ENCODE data around the gene BMP3.
A peak's percentile ranks its signal among the peaks of the same experiment; 100 is the strongest.

Gene BMP3

GRCh38 chr4:81031796-81032551, 1.5 kb downstream of the BMP3 start:
- DNase-seq (ENCODE audit: low spot score) = no peak
- TF ChIP-seq, protein P1, sequence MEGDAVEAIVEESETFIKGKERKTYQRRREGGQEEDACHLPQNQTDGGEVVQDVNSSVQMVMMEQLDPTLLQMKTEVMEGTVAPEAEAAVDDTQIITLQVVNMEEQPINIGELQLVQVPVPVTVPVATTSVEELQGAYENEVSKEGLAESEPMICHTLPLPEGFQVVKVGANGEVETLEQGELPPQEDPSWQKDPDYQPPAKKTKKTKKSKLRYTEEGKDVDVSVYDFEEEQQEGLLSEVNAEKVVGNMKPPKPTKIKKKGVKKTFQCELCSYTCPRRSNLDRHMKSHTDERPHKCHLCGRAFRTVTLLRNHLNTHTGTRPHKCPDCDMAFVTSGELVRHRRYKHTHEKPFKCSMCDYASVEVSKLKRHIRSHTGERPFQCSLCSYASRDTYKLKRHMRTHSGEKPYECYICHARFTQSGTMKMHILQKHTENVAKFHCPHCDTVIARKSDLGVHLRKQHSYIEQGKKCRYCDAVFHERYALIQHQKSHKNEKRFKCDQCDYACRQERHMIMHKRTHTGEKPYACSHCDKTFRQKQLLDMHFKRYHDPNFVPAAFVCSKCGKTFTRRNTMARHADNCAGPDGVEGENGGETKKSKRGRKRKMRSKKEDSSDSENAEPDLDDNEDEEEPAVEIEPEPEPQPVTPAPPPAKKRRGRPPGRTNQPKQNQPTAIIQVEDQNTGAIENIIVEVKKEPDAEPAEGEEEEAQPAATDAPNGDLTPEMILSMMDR (IDR thresholded peaks at IDR 0.05; ENCODE audit: extremely low read depth, missing control alignments) = no peak

- DNase-seq (ENCODE audit: low spot score) = no peak
- TF ChIP-seq, protein P1 (IDR thresholded peaks at IDR 0.05; ENCODE audit: extremely low read depth, missing control alignments) = no peak
Observed at GRCh38 chr4:81032771-81033684, 2.5 kb downstream of the BMP3 start.

DNA sequence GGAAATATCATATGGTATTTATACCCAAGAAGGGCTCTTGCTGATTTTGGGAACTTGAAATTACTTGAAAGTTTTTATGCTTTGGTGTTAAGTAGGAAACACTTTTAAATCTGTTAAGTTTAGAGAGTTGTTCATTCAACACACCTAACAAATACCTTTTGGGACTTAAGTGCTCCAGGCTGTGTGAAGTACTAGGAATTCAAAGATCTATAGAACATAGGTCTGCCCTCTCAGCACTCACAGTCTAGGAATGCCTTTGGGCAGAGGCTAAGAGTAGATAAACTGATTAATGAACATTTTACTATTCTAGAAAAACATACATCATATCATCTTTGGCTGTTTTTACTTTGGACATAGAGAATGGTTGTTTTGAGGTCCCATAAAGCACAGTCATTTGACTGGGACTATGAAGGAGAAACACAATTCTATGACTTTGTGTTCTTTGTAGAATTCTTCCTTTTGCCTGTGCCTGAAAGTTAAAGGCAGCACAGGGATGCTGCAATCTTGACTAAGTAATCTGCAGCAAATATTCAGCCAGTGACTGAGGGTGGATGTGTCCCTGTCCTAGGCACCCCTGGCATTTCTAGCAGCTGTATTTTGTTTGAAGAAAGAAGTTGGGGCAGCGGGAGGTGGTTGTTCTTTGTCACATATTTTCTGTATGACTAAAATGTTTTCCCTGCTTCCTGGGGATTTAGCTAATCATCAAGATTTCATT, 8.3 kb downstream of the BMP3 start:
- TF ChIP-seq, protein P1 (IDR thresholded peaks at IDR 0.05; ENCODE audit: extremely low read depth, missing control alignments) = no peak
- DNase-seq (ENCODE audit: low spot score) = no peak

DNA sequence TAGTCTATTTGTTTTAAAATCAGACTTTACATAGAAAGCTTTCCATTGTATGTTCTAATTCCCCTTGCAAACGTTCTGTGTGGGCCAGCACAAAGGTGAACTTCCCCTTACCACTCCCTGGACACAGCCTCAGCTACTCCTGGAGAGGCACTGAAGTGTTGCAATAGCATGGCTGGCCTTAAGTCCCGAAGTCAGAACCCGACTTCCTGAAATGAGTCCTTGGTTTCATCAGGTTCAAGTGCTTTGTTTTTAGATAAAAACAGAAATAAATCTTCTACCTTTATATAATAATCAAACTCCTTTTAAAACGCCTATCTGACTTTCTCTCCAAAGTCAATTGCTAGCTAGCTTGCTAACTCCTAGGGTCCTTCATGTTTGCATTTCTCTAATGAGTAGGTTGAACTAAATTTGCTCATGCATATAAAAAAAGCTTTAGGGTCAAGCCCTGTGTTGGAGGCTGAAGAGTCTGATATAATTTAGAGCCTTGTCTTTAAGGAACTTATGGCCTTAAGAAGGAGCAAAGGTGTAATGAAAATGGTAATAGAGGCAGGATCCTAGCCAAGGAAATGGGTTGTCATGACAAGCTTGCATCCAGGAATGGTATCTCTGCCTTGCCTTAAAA, 9.0 kb downstream of the BMP3 start:
- TF ChIP-seq, protein P1 (IDR thresholded peaks at IDR 0.05; ENCODE audit: extremely low read depth, missing control alignments) = no peak
- no peak for DNase-seq (ENCODE audit: low spot score)

GRCh38 chr4:81040012-81040659, 9.6 kb downstream of the BMP3 start:
- TF ChIP-seq, protein P1 (IDR thresholded peaks at IDR 0.05; ENCODE audit: extremely low read depth, missing control alignments) = peak; percentile 42
- peak; percentile 38 for DNase-seq (ENCODE audit: low spot score)

DNA sequence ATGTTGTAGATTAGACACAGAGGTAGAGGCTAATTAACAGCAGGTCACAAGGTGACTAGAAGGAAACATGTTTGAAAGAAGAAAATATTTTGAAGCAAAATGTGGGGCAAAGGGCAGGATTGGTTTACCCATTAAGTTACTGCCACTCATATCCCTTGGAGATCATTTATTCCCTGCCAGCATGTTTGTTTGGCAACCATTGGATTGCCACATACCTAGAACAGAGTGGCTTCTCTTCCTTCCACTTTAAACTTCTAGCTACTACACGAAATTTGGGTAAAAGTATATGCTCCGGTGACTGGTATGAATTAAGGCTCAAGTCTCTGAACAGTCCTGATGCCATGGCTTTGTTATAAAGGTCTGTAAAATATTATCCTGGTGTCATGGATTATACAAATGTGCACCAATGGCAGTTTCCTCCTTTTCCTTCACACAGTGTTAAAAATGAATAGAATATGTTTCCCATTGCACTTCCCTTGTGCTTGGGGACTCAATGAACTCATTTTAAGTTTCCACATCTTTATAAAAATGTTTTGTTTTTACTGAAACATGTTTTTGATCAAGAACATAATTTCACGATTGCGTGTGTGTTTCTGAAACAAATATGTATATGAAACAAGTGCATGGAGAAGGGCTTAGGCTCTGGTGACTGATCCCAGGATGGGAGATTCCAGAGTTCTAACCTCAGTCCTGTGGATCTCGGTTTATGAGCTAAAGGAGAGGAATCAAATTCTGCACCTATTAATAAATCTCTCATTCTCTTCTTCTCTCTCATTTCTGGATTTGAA, 12.3 kb downstream of the BMP3 start:
- DNase-seq (ENCODE audit: low spot score) = no peak
- TF ChIP-seq, protein P1 (IDR thresholded peaks at IDR 0.05; ENCODE audit: extremely low read depth, missing control alignments) = no peak
